GM23248 (cell line): ENCODE measurements around the gene FABP1. TPM values are rescaled to one million over a fixed set of nuclear protein-coding genes. Genes with fewer than 3 reads are reported as not detected.

Experiments
- DNase-seq: peaks from one replicate; pipeline ENCODE4 v3.0.0-alpha.2; 2015
- H2AFZ ChIP-seq: fragments of 200-600 bp; sonication (generic); 2 replicates; pipeline ENCODE4 v1.6.1; 2016; ENCODE audit warnings: antibody characterized with exemption
- H3F3A ChIP-seq: fragments of 200-600 bp; sonication (generic); 2 replicates; pipeline ENCODE4 v1.6.1; 2016; ENCODE audit warnings: mild to moderate bottlenecking, antibody characterized with exemption, mixed run types; ENCODE audit not compliant: insufficient read depth
- H3K27ac ChIP-seq: fragments of 200-600 bp; sonication (generic); 2 replicates; pipeline ENCODE4 v1.5.1; 2016; ENCODE audit warnings: mild to moderate bottlenecking
- H3K27me3 ChIP-seq: fragments of 200-600 bp; sonication (generic); replicated peaks from 2 replicates; pipeline ENCODE4 v1.6.1; 2016; ENCODE audit warnings: mild to moderate bottlenecking; ENCODE audit not compliant: insufficient read depth
- H3K36me3 ChIP-seq: fragments of 200-600 bp; sonication (generic); 2 replicates; pipeline ENCODE4 v1.6.1; 2016; ENCODE audit warnings: low read depth, mild to moderate bottlenecking
- H3K4me1 ChIP-seq: fragments of 200-600 bp; sonication (generic); 2 replicates; pipeline ENCODE4 v1.6.1; 2016; ENCODE audit warnings: mild to moderate bottlenecking; ENCODE audit not compliant: insufficient read depth
- H3K4me2 ChIP-seq: fragments of 200-600 bp; sonication (generic); one replicate; pipeline ENCODE4 v1.6.1; 2016; ENCODE audit warnings: mild to moderate bottlenecking; ENCODE audit not compliant: unreplicated experiment
- H3K4me3 ChIP-seq: fragments of 200-600 bp; sonication (generic); 2 replicates; pipeline ENCODE4 v1.5.1; 2016; ENCODE audit warnings: mild to moderate bottlenecking
- H3K79me2 ChIP-seq: fragments of 200-600 bp; sonication (generic); 2 replicates; pipeline ENCODE4 v1.6.1; 2016; ENCODE audit warnings: mild to moderate bottlenecking; ENCODE audit not compliant: insufficient read depth
- H3K9ac ChIP-seq: fragments of 200-600 bp; sonication (generic); 2 replicates; pipeline ENCODE4 v1.6.1; 2016; ENCODE audit warnings: mild to moderate bottlenecking
- H3K9me2 ChIP-seq: fragments of 200-600 bp; sonication (generic); 2 replicates; pipeline ENCODE4 v1.6.1; 2016; ENCODE audit warnings: mixed run types, mild to moderate bottlenecking, moderate library complexity; ENCODE audit not compliant: insufficient read depth
- H3K9me3 ChIP-seq: fragments of 200-600 bp; sonication (generic); one replicate; pipeline ENCODE4 v1.6.1; 2017; ENCODE audit warnings: low read depth
- H4K20me1 ChIP-seq: fragments of 200-600 bp; sonication (generic); 2 replicates; pipeline ENCODE4 v1.6.0; 2016; ENCODE audit not compliant: insufficient read depth
- EZH2 ChIP-seq: fragments of 200-600 bp; sonication (generic); IDR thresholded peaks from 2 replicates; pipeline ENCODE4 v1.6.1; 2018; ENCODE audit warnings: antibody characterized with exemption, mild to moderate bottlenecking; ENCODE audit not compliant: insufficient read depth, poor library complexity, severe bottlenecking
- EZH2phosphoT487 ChIP-seq: fragments of 200-600 bp; sonication (generic); IDR thresholded peaks from 2 replicates; pipeline ENCODE4 v1.6.1; 2018; ENCODE audit warnings: antibody characterized with exemption, moderate library complexity, mild to moderate bottlenecking, low read depth; ENCODE audit not compliant: insufficient read depth
- WGBS, 2 experiments: methylation state at CpG; one replicate each; pipeline ENCODE4 v1.1.6; 2015 to 2017; ENCODE audit warnings: low lambda C conversion rate in 2 of 2, low coverage in 1 of 2; ENCODE audit errors: missing lambda C conversion rate in 2 of 2; 5-methylcytosine and 5-hydroxymethylcytosine counted together
- in situ Hi-C: fragments of 300-500 bp; cut with MboI; formaldehyde crosslinking; loops from 2 replicates; pipeline ENCODE4 v1.15.0; 2020
- polyA plus RNA-seq: library from polyadenylated mRNA; unstranded; fragments of >200 nt; fragmentation: Nextera tagmentation; extraction: Ambion mirVana; gene quantifications from 2 replicates; pipeline ENCODE4 v1.2.1, GENCODE V29; 2016
- total RNA-seq: library from RNA; depleted of rRNA; stranded (reverse); fragments of >200 nt; shearing (Covaris generic); gene quantifications from 2 replicates; pipeline ENCODE4 v1.2.3, GENCODE V29; 2014

Gene FABP1
- total and polyA plus RNA-seq, 2 experiments from 2014 or later, result not detected

DNA sequence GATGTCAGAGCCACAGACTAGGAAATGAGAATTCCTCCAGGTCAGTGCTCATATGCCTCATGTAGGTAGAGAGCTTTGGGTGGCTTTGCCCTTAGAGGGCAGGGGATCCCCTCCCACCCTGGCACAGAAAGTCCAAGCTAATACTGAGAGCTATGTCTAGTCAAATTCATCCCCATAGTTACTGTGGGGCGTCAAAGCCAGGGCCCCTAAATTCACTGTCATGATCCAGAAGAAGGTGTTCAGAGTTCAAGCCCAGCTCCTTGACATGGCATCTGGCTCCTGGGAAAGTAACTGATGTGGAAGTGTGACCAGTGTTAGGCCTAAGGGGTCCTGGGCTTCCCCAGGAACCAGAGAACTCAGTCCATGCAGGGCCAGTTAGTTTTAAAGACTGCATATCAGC, 44.1 kb upstream of the FABP1 start:
- Histone ChIP-seq H3K9ac (no peak overlapping the region), H3K9me3 (no peaks in the 10 kb centered on the region), H3K36me3 (no peaks in the 10 kb centered on the region), H2AFZ (no peak overlapping the region), H3K79me2 (0 out of 2 replicates have a peak, but pooled peaks cover 6% of the 10 kb centered on the region), H3F3A (no peaks in the 10 kb centered on the region), H3K9me2 (no peaks in the 10 kb centered on the region), H3K4me1 (no peaks in the 10 kb centered on the region), H3K27ac (no peak overlapping the region), H3K4me2 (no peak overlapping the region), H4K20me1 (no peaks in the 10 kb centered on the region), H3K4me3 (no peak overlapping the region), H3K27me3 (no peaks in the 10 kb centered on the region)
- 100% methylated on average over 1 of the region's 1 CpG for WGBS, 2 experiments
- DNase-seq, result no peak
- TF ChIP-seq EZH2, result no peak
- TF ChIP-seq EZH2phosphoT487, result no peak
- in situ Hi-C loops, result no loop called here

DNA sequence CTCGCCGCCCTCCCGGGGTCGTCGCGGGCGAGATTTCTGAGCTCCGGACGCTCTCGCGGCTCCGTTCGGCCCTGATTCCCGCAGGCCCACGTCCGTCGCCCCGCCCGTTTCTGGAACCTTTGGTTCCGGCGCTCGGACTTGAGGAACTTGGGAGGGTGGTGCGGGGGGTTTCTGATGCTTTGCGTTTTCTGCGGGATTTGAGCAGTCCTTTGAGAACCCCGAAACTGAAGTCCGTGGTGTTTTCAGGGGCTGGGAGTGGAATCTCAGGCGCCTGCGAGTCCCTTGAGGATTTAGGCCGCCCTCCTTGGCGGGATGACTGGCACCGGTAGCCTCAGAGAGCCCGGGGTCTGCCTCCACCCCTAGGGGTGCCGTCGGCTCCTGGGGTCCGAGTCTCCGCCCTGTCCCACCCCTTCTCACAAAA, 42.6 kb upstream of the FABP1 start:
- H4K20me1 ChIP-seq, result no peaks in the 10 kb centered on the region
- peak overlapping the region; percentile 78 for H3K4me2 ChIP-seq
- no peak for TF ChIP-seq EZH2
- no peak for TF ChIP-seq EZH2phosphoT487
- peak; percentile 77 for DNase-seq
- H3K9me3 ChIP-seq, result no peaks in the 10 kb centered on the region
- peak overlapping the region; percentile 92 for H3K9ac ChIP-seq
- 0 out of 2 replicates have a peak overlapping the region, but pooled peaks have one; percentile 8 for H3K27ac ChIP-seq
- 1 to 2% methylated on average over 33 to 35 of the region's 37 CpGs for WGBS, 2 experiments
- H2AFZ ChIP-seq, result peak overlapping the region; percentile 78
- peak overlapping the region; percentile 84 for H3K4me3 ChIP-seq
- H3F3A ChIP-seq, result no peaks in the 10 kb centered on the region
- H3K4me1 ChIP-seq, result no peaks in the 10 kb centered on the region
- 0 out of 2 replicates have a peak, but pooled peaks cover 6% of the 10 kb centered on the region for H3K79me2 ChIP-seq
- no peaks in the 10 kb centered on the region for H3K9me2 ChIP-seq
- no peaks in the 10 kb centered on the region for H3K36me3 ChIP-seq
- no peaks in the 10 kb centered on the region for H3K27me3 ChIP-seq
- in situ Hi-C loops, result no loop called here

DNA sequence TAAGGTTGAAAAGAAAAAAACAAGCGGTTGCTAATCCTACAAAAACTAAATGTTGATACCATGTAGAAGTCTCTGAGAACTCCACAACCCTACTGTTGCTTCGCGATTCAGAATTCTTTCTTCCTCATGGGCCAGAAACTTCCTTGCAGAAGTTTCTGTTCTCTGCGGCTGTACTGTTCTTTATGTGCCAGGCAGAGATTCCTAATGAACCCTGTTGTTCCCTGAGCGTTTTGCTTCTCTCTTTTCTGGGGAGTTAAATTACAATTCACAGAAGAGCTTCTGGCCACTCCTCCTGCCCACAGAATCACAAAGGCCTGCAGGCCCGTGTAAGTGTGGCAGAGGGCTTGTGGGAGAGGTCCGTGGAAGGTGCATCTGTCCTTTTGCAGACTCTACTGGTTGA, 40.5 kb upstream of the FABP1 start:
- Histone ChIP-seq H3K4me1 (no peaks in the 10 kb centered on the region), H3K27me3 (no peaks in the 10 kb centered on the region), H3K79me2 (0 out of 2 replicates have a peak, but pooled peaks cover 6% of the 10 kb centered on the region), H2AFZ (no peak overlapping the region), H3K4me3 (no peak overlapping the region), H3F3A (no peaks in the 10 kb centered on the region), H3K9me2 (no peaks in the 10 kb centered on the region), H3K27ac (no peak overlapping the region), H3K9ac (no peak overlapping the region), H4K20me1 (no peaks in the 10 kb centered on the region), H3K4me2 (no peak overlapping the region), H3K36me3 (no peaks in the 10 kb centered on the region), H3K9me3 (no peaks in the 10 kb centered on the region)
- no peak for DNase-seq
- in situ Hi-C loops, result no loop called here
- WGBS, 2 experiments, result 61 to 65% methylated on average over 7 of the region's 7 CpGs
- no peak for TF ChIP-seq EZH2phosphoT487
- no peak for TF ChIP-seq EZH2

DNA sequence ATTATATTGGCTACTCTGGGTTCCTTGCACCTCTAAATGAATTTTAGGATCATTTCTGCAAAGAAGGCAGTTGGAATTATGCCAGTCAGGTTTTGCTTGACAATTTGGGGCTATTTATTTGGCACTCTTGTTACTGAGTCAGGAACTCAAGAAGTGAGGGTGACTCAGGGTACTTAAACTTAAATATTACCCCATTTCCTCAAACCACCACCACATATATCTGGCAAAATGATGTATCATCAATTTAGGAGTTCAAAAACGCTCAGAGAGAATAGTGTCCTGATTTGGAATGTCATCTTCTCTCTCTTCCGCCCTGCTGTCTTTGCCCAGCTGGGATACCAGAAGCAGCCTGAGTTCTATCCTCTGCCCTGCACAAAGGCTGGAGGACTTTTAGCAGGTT, 39.9 kb upstream of the FABP1 start:
- no peak overlapping the region for H3K4me3 ChIP-seq
- peak; percentile 56 for DNase-seq
- no peaks in the 10 kb centered on the region for H3K9me2 ChIP-seq
- no peaks in the 10 kb centered on the region for H3K27me3 ChIP-seq
- no peaks in the 10 kb centered on the region for H3F3A ChIP-seq
- H4K20me1 ChIP-seq, result no peaks in the 10 kb centered on the region
- no peaks in the 10 kb centered on the region for H3K36me3 ChIP-seq
- in situ Hi-C loops, result no loop called here
- no peak overlapping the region for H2AFZ ChIP-seq
- TF ChIP-seq EZH2phosphoT487, result no peak
- no peak for TF ChIP-seq EZH2
- H3K79me2 ChIP-seq, result 0 out of 2 replicates have a peak, but pooled peaks cover 6% of the 10 kb centered on the region
- no peak overlapping the region for H3K9ac ChIP-seq
- H3K27ac ChIP-seq, result no peak overlapping the region
- H3K4me2 ChIP-seq, result no peak overlapping the region
- WGBS, 2 experiments, result 78 to 81% methylated on average over 2 of the region's 2 CpGs
- no peaks in the 10 kb centered on the region for H3K4me1 ChIP-seq
- no peaks in the 10 kb centered on the region for H3K9me3 ChIP-seq
